Activated CD4-positive, alpha-beta T cell treated with anti-CD3 and anti-CD28 coated beads, Interleukin-2, Interleukin-4, amounts not matched to agents 100 ng/mL and 50 ng/mL, durations not matched to agents 16 hours and 8 hours (primary cell): ENCODE data around the gene PDGFRA.
A peak's percentile ranks its signal among the peaks of the same experiment; 100 is the strongest.

Experiments
- DNase-seq: peaks from one replicate; pipeline ENCODE4 v3.0.0-alpha.2; 2020; ENCODE audit warnings: low spot score

Gene PDGFRA

DNA sequence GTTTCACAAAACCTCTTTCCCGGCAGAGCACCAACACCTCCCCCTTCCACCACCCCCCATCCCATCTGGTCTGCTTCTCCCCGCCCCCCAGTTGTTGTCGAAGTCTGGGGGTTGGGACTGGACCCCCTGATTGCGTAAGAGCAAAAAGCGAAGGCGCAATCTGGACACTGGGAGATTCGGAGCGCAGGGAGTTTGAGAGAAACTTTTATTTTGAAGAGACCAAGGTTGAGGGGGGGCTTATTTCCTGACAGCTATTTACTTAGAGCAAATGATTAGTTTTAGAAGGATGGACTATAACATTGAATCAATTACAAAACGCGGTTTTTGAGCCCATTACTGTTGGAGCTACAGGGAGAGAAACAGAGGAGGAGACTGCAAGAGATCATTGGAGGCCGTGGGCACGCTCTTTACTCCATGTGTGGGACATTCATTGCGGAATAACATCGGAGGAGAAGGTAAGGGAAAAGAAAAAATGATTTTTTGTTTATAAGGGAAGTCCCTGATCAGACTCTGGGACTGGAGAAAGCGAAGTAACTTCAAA is at the start of gene PDGFRA:
Gene PDGFRA, plus strand, starts transcription at position 333 of the 541 bp plus-strand sequence. CDS start 29,476 bp downstream, outside the sequence.
- DNase-seq, result no peak

DNA sequence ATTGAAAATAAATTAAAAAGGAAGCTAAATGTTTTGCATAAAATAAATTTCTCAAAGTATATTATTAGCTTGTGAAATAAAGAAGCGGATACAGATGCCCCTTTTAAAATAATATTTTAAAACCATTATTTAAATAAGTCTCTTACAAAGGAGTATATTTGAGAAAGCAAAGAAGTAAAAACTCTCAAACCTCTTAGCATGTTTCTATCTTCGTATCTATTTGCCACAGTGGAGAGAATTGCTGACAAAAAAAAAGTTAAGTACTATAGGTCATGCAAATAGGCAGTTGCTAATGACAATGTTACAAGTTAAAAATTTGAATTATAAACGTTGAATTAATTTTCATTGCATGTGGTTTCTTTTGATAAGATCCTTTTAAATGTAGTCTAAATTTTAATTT is 44.5 kb upstream of the PDGFRA start:
- no peak for DNase-seq

GRCh38 chr4:54185044-54185780 is 43.9 kb upstream of the PDGFRA start:
- no peak for DNase-seq

DNA sequence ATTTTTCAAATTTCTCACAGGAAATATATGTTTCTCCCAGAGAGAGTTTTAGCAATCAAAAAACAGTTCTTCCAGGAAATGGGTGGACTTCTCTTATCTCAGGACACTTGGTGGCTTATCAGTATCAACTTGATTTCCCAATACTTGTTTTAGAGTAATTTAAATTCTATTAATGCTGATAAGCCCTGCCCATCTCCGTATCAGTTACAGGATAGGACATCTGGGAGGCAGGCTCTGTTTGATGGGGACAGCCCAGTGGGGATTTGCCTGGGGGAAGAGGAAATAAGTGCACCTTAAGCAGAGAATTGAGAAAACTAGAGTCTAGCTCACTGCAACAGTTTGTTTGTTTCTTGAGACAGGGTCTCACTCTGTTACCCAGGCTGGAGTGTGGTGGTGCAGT is 43.2 kb upstream of the PDGFRA start:
- DNase-seq, result no peak

DNA sequence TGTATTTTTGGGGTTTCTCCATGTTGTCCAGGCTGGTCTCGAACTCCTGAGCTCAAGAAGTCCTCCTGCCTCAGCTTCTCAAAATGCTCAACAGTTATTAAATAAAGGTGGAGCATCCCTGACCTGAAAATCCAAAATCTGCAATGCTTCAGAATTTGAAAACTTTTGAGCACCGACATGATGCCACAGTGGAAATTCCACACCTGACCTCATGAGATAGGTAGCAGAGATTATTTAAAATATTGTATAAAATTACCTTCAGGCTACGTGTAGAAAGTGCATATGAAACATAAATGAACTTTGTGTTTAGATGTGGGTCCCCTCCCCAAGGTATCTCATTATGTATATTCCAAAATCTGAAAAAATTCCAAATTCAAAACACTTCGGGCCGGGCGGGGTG is 42.7 kb upstream of the PDGFRA start:
- DNase-seq, result no peak

- DNase-seq, result no peak
Observed at GRCh38 chr4:54187148-54187547, 41.9 kb upstream of the PDGFRA start.

GRCh38 chr4:54189140-54189539 is 40.0 kb upstream of the PDGFRA start:
- DNase-seq, result no peak

GRCh38 chr4:54192811-54193210 is 36.3 kb upstream of the PDGFRA start:
- DNase-seq, result no peak

GRCh38 chr4:54197926-54198325 is 31.2 kb upstream of the PDGFRA start:
- DNase-seq, result no peak

DNA sequence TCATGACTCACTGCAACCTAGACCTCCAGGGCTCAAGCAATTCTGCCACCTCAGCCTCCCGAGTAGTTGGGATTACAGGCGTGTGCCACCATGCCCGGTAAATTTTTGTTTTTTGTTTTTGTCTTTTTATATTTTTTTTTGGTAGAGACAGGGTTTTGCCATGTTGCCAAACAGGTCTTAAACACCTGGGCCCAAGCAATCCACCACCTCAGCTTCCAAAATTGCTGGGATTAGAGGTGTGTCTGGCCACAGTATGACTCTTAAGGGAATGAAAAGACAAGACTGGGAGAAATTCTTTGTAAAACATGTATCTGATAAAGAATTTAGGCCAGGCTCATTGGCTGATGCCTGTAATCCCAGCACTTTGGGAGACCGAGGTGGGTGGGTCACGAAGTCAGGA is 29.2 kb upstream of the PDGFRA start:
- DNase-seq, result no peak

DNA sequence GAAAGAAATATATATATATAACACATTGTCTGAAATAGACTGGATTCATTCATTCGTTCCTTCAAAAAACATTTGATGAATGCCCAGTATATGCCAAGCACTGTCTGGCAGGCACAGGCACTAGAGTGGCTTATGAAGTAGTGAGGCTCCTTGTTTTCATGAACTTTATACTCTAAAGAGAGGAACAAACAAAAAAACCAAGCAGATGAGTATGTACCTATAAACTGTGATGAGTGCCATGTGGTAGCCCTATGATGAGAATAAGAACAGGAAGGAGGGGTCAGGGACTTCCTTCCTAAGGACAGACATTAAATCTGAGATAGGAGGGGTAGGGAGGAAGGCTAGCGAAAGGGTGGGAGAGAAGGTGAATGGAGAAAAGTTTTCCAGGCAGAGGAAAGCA is 19.5 kb upstream of the PDGFRA start:
- DNase-seq, result no peak

DNA sequence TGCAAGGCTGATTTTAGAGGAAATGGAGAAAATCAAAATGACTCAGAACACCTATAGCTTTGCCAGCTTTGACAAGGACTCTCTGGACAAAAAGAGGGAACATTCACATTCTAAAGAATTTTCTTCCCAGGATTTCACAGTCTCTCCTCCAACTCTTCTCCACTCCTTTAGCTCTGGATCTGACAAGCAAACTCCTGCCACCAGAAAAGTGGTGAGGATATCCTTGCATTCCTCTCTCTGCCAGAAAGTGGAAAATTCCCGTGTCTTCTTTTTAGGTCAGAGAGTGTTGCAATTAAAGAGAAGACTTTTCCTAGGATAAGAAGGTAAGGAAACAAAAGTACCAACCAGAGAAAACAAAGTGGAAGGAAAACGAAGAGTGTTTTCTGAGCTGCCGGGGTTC is 16.1 kb upstream of the PDGFRA start:
- no peak for DNase-seq

DNA sequence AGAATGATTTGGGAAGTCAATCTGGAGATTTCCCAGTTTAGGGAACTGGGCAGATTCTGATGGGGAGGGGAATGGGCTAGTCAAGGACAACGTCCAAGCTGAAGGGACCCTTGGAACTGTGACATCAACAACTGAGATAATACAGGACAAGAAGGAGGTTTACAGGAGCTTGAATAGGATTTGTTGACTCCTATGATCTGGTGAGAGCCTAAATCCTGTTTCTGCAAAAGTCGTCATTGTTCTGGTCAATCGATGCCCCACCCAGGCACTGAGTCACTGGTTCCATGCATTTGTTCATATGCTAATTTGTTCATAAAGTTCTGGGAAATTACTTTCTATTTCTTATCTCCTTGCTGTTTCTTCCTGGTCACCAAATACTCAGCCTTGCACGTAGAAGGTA is 15.3 kb upstream of the PDGFRA start:
- DNase-seq, result no peak

- DNase-seq, result no peak
Observed at GRCh38 chr4:54215379-54216077, 13.6 kb upstream of the PDGFRA start.

GRCh38 chr4:54217642-54218495 is 11.2 kb upstream of the PDGFRA start:
- peak; percentile 70 for DNase-seq

DNA sequence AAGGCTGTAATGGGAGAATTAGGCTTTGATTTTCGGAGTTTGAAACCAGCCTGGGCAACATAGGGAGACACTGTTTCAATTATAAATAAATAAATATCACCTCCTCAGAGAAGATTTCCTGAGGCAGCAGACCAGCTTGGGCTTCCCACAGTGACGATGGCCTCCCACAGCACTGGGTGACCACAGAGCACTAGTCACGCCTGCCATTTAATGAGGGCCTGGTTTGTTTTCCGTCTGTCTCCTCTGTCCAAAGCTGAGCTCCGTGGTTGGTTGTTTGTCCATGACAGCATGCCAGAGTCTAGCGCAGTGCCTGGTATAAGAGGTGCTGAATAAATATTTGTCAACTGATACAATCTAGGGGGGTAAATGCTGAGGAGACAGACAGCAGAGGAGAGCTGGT is 10.4 kb upstream of the PDGFRA start:
- no peak for DNase-seq

DNA sequence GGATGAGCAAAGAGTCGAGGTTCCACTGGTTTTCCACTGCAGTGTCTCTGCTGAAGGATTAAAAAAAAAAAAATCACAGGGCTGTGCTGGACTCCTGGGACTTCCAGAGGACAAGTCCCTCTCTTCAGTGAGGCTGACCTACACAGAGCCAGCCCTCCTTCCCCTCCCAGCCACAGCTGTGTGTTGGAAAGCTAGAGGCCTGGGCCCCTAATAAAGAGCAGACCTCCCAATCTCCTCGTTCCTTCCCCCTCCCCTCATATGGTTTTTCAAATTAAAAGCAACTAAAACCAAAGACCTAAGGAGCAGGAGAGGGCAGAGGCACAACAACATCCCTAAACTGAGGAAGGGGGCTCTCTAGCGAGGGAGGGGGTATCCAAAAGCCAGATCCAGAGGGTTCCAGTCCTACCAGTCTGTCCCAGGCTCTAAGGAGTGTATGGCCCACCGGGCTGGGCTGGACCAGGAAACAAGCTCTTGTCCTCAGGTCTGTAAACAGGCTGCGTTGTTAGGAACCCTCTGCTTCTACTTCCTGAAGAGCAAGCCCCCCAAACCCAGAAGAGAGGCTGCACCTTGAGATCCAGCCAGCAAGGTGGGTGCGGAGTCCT is 4.0 kb upstream of the PDGFRA start:
- DNase-seq, result no peak

DNA sequence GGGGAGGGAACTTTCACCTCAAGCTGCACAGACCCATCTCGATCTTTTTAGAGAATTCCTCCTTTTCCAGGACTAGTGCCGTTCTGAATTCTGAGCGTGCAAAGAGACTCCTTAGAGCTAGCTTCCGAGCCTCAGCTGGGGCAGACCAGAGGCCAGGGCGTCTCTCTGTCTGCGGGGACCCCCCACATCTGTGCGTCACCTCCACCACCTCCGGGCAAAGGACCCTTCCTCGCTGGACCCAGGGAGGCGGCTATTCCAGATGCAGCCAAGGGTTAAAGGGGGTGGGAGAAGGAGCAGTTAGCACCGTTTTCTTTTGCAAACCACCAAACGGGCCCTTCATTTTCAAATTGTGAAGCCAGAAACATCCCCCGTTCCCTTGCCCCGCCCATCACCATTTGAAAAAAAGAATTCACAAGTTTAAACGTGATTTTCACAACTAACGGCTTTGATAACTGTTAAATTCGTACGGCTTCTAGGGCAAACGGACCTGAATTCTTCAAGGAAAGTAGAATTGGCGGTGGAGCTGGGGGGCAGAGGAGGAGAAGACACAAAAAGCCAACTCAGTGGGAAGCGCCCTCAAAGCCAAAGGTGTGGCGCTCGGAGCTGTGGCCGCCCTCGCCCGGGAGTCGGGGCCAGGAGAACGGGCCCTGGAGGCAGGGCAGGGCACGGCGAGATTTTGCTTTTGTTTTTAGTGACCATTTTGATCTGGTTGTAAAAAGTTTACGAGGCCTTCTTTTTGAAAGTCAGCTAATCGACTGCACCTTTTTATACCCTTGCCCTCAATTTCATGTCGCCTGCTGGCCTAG is 3.3 kb upstream of the PDGFRA start:
- DNase-seq, result no peak

DNA sequence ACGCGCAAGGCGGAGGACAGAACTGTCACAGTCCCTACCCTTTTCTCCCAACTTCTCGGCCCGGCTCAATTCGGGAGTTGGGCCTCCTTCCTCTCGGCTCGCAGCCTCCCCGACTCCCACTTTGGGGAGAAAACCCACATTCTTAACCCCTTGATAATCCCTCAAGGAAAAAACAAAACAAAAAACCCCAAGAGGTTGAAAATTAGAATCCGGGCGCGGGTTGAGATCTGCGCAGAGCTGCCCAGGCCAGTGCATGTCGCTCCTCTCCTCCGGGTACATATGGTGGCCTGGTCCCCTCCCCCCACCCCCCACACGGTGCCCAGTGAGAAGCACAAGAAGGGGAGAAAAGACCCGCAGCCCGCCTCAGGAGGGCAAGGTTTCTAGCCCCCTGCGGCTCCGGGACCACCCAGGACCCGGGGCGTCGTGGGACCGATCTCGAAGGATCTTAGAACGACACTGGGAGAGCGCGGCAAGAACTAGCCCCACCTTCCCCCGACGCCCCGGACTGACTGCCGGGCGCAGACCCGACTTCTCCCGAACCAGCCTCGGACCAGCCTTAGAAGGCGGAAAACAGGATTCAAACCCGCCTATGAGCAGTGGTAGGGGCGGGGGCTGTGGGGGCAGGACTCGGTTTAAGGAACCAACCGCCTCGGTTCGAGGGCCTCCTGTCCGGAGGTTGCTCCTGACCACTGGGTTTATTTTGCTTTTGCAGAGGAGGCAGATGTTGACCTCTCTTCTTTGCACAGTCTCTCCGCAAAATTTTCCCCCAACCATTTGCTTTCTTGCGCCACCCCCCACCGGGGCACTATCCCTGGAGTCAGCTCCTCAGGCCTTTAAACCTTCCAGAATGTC is 2.5 kb upstream of the PDGFRA start:
- DNase-seq, result no peak
